Panc1 (cell line): ENCODE measurements around the gene PPL. TPM values are rescaled to one million over a fixed set of nuclear protein-coding genes. Genes with fewer than 3 reads are reported as not detected.

Experiments
- ATAC-seq: fragments of 200-7000 bp; cut with Tn5 transposase; 2 replicates; pipeline ENCODE4 v1.9.1; 2020; ENCODE audit warnings: mild to moderate bottlenecking, moderate library complexity
- BruUV-seq: library from RNA; stranded (reverse); fragments of 400-500 nt; replicated peaks from 2 replicates; lab custom pipeline; 2021; lab: Mats Ljungman, UMichigan
- CTCF ChIA-PET: fragments of 300-600 bp; sonication (Branson Sonifier 250); formaldehyde crosslinking; loops from one replicate; lab custom pipeline; 2022; ENCODE audit warnings: antibody characterized with exemption; lab: Charles Lee
- POLR2A ChIA-PET: fragments of 300-600 bp; sonication (Branson Sonifier 250); formaldehyde crosslinking; loops from one replicate; lab custom pipeline; 2022; ENCODE audit warnings: antibody characterized with exemption; lab: Charles Lee
- DNase-seq: peaks from one replicate; pipeline ENCODE4 v3.0.0-alpha.2; 2010; ENCODE audit warnings: low read depth, low spot score
- H3K27ac ChIP-seq: 2 replicates; pipeline ENCODE4 v1.5.1; 2011; ENCODE audit warnings: mild to moderate bottlenecking, low read length, inconsistent platforms
- H3K27me3 ChIP-seq: fragments of 200-500 bp; sonication (Bioruptor generic); 2 replicates; pipeline ENCODE4 v1.6.0; 2014; ENCODE audit warnings: low read length, inconsistent platforms; ENCODE audit not compliant: control insufficient read depth, insufficient read depth
- H3K36me3 ChIP-seq: fragments of 200-500 bp; sonication (Bioruptor generic); 2 replicates; pipeline ENCODE4 v1.5.1; 2014; ENCODE audit warnings: inconsistent platforms, mild to moderate bottlenecking, low read length, moderate library complexity; ENCODE audit not compliant: control insufficient read depth, insufficient read depth
- H3K4me1 ChIP-seq: 2 replicates; pipeline ENCODE4 v1.5.1; 2011; ENCODE audit warnings: inconsistent platforms, mild to moderate bottlenecking, low read length, moderate library complexity; ENCODE audit not compliant: control insufficient read depth, insufficient read depth
- H3K4me3 ChIP-seq, 2 experiments: 2 replicates each; pipeline ENCODE4 v1.5.1; 2011 to 2012; ENCODE audit warnings: low read depth in 2 of 2, low read length in 2 of 2, mild to moderate bottlenecking in 2 of 2, inconsistent platforms in 1 of 2, moderate library complexity in 1 of 2
- H3K9me3 ChIP-seq: fragments of 200-500 bp; sonication (Bioruptor generic); 2 replicates; pipeline ENCODE4 v1.5.1; 2014; ENCODE audit warnings: low read depth, mild to moderate bottlenecking, inconsistent platforms, low read length, moderate library complexity; ENCODE audit not compliant: control insufficient read depth, insufficient read depth
- POLR2AphosphoS5 ChIP-seq: IDR thresholded peaks from 2 replicates; pipeline ENCODE4 v1.6.1; 2012; ENCODE audit warnings: mild to moderate bottlenecking, low read depth, low read length, moderate library complexity
- SIN3A ChIP-seq: IDR thresholded peaks from 2 replicates; pipeline ENCODE4 v1.6.1; 2012; ENCODE audit warnings: low read depth, mild to moderate bottlenecking, low read length, moderate library complexity, borderline replicate concordance; ENCODE audit not compliant: insufficient read depth
- TCF7L2 ChIP-seq: IDR thresholded peaks from 2 replicates; pipeline ENCODE4 v1.6.1; 2011; ENCODE audit warnings: mild to moderate bottlenecking, low read depth, low read length, inconsistent platforms
- in situ Hi-C: cut with HindIII; loops from 2 replicates; pipeline ENCODE4 v1.10.0; 2016; ENCODE audit warnings: low sequenced_read_pairs, low pct_unique_long_range_greater_than_20kb
- intact Hi-C: fragments of 100-400 bp; cut with micrococcal nuclease; formaldehyde crosslinking; loops from one replicate; pipeline ENCODE4 v1.10.0; 2022; ENCODE audit not compliant: unreplicated experiment
- total RNA-seq: library from RNA; stranded (reverse); gene quantifications from one replicate; pipeline ENCODE4 v1.2.1, GENCODE V29; 2021; ENCODE audit not compliant: unreplicated experiment
- TF ChIP-seq, protein P1 (sequence below), 2 experiments: IDR thresholded peaks; 2 replicates each; pipeline ENCODE4 v1.6.1; 2011 to 2012; ENCODE audit warnings: low read depth in 2 of 2, control low read depth in 1 of 2, low read length in 1 of 2, mild to moderate bottlenecking in 1 of 2, moderate library complexity in 1 of 2; ENCODE audit not compliant: insufficient read depth in 1 of 2
- TF ChIP-seq, protein P2 (sequence below): fragments of 450-650 bp; IDR thresholded peaks from 2 replicates; pipeline ENCODE4 v1.5.1; 2017; ENCODE audit warnings: mild to moderate bottlenecking

The PPL gene
- total RNA-seq, 1 experiment from 2014 or later, result 89.4 TPM

- in situ Hi-C loops, result loop anchor here (10.0 kb wide), 1 partner anchor 48 kb away; no protein-coding TSS in a partner anchor
- POLR2A ChIA-PET, result no interaction called here
- no peak for DNase-seq
- Histone ChIP-seq H3K27ac (no peak overlapping the region; the same call in 1 of the 2 replicates), H3K9me3 (no peaks in the 10 kb centered on the region), H3K27me3 (no peaks in the 10 kb centered on the region), H3K36me3 (peaks cover 26% of the 10 kb centered on the region; the same call in 1 of the 2 replicates), H3K4me3 (no peak overlapping the region), H3K4me1 (no peaks in the 10 kb centered on the region; the same call in 1 of the 2 replicates)
- ATAC-seq, result no peak
- intact Hi-C loops, result no loop called here
- no TSS peak for BruUV-seq
- CTCF ChIA-PET, result no interaction called here
- TF ChIP-seq, protein P1, sequence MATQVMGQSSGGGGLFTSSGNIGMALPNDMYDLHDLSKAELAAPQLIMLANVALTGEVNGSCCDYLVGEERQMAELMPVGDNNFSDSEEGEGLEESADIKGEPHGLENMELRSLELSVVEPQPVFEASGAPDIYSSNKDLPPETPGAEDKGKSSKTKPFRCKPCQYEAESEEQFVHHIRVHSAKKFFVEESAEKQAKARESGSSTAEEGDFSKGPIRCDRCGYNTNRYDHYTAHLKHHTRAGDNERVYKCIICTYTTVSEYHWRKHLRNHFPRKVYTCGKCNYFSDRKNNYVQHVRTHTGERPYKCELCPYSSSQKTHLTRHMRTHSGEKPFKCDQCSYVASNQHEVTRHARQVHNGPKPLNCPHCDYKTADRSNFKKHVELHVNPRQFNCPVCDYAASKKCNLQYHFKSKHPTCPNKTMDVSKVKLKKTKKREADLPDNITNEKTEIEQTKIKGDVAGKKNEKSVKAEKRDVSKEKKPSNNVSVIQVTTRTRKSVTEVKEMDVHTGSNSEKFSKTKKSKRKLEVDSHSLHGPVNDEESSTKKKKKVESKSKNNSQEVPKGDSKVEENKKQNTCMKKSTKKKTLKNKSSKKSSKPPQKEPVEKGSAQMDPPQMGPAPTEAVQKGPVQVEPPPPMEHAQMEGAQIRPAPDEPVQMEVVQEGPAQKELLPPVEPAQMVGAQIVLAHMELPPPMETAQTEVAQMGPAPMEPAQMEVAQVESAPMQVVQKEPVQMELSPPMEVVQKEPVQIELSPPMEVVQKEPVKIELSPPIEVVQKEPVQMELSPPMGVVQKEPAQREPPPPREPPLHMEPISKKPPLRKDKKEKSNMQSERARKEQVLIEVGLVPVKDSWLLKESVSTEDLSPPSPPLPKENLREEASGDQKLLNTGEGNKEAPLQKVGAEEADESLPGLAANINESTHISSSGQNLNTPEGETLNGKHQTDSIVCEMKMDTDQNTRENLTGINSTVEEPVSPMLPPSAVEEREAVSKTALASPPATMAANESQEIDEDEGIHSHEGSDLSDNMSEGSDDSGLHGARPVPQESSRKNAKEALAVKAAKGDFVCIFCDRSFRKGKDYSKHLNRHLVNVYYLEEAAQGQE (IDR thresholded peaks at IDR 0.05; ENCODE audit: insufficient read depth in 1 of 2, low read depth in 2 of 2, low read length in 1 of 2), result no peak
- TF ChIP-seq, protein P2, sequence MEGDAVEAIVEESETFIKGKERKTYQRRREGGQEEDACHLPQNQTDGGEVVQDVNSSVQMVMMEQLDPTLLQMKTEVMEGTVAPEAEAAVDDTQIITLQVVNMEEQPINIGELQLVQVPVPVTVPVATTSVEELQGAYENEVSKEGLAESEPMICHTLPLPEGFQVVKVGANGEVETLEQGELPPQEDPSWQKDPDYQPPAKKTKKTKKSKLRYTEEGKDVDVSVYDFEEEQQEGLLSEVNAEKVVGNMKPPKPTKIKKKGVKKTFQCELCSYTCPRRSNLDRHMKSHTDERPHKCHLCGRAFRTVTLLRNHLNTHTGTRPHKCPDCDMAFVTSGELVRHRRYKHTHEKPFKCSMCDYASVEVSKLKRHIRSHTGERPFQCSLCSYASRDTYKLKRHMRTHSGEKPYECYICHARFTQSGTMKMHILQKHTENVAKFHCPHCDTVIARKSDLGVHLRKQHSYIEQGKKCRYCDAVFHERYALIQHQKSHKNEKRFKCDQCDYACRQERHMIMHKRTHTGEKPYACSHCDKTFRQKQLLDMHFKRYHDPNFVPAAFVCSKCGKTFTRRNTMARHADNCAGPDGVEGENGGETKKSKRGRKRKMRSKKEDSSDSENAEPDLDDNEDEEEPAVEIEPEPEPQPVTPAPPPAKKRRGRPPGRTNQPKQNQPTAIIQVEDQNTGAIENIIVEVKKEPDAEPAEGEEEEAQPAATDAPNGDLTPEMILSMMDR, result no peak
- TF ChIP-seq POLR2AphosphoS5, result no peak
- TF ChIP-seq TCF7L2, result no peak
- TF ChIP-seq SIN3A, result no peak
Observed at GRCh38 chr16:4862639-4863038, 74.3 kb downstream of the PPL start.

GRCh38 chr16:4860727-4861342 lies 76.1 kb downstream of the PPL start:
- BruUV-seq, result no TSS peak
- Histone ChIP-seq H3K36me3 (peaks cover 38% of the 10 kb centered on the region), H3K9me3 (no peaks in the 10 kb centered on the region), H3K4me3 (no peak overlapping the region), H3K4me1 (no peaks in the 10 kb centered on the region; the same call in 1 of the 2 replicates), H3K27me3 (no peaks in the 10 kb centered on the region), H3K27ac (no peak overlapping the region)
- ChIA-PET CTCF (no interaction called here), POLR2A (no interaction called here)
- in situ Hi-C loops (loop anchor here (10.0 kb wide), 1 partner anchor 46 kb away; no protein-coding TSS in a partner anchor), intact Hi-C loops (no loop called here)
- DNase-seq (no peak), ATAC-seq (no peak)
- TF ChIP-seq, protein P1 (IDR thresholded peaks at IDR 0.05; ENCODE audit: insufficient read depth in 1 of 2, low read depth in 2 of 2, low read length in 1 of 2), result no peak
- TF ChIP-seq POLR2AphosphoS5 (no peak), SIN3A (no peak), TCF7L2 (no peak)
- TF ChIP-seq, protein P2, result no peak
